ENCODE results near the gene NRIP3. TPM values are rescaled to one million over a fixed set of nuclear protein-coding genes. Genes with fewer than 3 reads are reported as not detected.
A peak's percentile ranks its signal among the peaks of the same experiment; 100 is the strongest.

The NRIP3 gene
- total and polyA plus RNA-seq, 9 of the 15 experiments (the other 6 are each of a cell fraction or from before 2014, with no cell fraction given): 4.4 to 18.7 (median 11.6) TPM

- TF ChIP-seq, protein P1, sequence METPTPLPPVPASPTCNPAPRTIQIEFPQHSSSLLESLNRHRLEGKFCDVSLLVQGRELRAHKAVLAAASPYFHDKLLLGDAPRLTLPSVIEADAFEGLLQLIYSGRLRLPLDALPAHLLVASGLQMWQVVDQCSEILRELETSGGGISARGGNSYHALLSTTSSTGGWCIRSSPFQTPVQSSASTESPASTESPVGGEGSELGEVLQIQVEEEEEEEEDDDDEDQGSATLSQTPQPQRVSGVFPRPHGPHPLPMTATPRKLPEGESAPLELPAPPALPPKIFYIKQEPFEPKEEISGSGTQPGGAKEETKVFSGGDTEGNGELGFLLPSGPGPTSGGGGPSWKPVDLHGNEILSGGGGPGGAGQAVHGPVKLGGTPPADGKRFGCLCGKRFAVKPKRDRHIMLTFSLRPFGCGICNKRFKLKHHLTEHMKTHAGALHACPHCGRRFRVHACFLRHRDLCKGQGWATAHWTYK (CRISPR knock-in tag; IDR thresholded peaks at IDR 0.05): peak; percentile 95
- TF ChIP-seq CHD1 (IDR thresholded peaks at IDR 0.05; ENCODE audit: low read length): peak; percentile 50
- TF ChIP-seq, protein P2, sequence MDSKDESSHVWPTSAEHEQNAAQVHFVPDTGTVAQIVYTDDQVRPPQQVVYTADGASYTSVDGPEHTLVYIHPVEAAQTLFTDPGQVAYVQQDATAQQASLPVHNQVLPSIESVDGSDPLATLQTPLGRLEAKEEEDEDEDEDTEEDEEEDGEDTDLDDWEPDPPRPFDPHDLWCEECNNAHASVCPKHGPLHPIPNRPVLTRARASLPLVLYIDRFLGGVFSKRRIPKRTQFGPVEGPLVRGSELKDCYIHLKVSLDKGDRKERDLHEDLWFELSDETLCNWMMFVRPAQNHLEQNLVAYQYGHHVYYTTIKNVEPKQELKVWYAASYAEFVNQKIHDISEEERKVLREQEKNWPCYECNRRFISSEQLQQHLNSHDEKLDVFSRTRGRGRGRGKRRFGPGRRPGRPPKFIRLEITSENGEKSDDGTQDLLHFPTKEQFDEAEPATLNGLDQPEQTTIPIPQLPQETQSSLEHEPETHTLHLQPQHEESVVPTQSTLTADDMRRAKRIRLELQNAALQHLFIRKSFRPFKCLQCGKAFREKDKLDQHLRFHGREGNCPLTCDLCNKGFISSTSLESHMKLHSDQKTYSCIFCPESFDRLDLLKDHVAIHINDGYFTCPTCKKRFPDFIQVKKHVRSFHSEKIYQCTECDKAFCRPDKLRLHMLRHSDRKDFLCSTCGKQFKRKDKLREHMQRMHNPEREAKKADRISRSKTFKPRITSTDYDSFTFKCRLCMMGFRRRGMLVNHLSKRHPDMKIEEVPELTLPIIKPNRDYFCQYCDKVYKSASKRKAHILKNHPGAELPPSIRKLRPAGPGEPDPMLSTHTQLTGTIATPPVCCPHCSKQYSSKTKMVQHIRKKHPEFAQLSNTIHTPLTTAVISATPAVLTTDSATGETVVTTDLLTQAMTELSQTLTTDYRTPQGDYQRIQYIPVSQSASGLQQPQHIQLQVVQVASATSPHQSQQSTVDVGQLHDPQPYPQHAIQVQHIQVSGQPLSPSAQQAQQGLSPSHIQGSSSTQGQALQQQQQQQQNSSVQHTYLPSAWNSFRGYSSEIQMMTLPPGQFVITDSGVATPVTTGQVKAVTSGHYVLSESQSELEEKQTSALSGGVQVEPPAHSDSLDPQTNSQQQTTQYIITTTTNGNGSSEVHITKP (IDR thresholded peaks at IDR 0.05; ENCODE audit: partially characterized antibody): peak; percentile 93
- TF ChIP-seq HDAC2 (IDR thresholded peaks at IDR 0.05): peak; percentile 96
- TF ChIP-seq, protein P3, sequence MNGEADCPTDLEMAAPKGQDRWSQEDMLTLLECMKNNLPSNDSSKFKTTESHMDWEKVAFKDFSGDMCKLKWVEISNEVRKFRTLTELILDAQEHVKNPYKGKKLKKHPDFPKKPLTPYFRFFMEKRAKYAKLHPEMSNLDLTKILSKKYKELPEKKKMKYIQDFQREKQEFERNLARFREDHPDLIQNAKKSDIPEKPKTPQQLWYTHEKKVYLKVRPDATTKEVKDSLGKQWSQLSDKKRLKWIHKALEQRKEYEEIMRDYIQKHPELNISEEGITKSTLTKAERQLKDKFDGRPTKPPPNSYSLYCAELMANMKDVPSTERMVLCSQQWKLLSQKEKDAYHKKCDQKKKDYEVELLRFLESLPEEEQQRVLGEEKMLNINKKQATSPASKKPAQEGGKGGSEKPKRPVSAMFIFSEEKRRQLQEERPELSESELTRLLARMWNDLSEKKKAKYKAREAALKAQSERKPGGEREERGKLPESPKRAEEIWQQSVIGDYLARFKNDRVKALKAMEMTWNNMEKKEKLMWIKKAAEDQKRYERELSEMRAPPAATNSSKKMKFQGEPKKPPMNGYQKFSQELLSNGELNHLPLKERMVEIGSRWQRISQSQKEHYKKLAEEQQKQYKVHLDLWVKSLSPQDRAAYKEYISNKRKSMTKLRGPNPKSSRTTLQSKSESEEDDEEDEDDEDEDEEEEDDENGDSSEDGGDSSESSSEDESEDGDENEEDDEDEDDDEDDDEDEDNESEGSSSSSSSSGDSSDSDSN (IDR thresholded peaks at IDR 0.05; ENCODE audit: borderline replicate concordance in 1 of 2, low read depth in 2 of 2, low read length in 2 of 2): 0 out of 4 replicates have a peak, but pooled peaks of 1 of the 2 experiments have one; percentile 35
- TF ChIP-seq ZBTB11 (CRISPR knock-in tag; IDR thresholded peaks at IDR 0.05): 0 out of 6 replicates have a peak, but pooled peaks of 1 of the 3 experiments have one; percentile 15
- peak; percentile 96 for TF ChIP-seq FOSL1 (tag; conservative IDR thresholded peaks at IDR 0.05)
- TF ChIP-seq CBFB (CRISPR knock-in tag; IDR thresholded peaks at IDR 0.05): no peak
- no peak for TF ChIP-seq BRF1 (IDR thresholded peaks at IDR 0.05; ENCODE audit: borderline replicate concordance, extremely low read depth, insufficient read length)
- no peak for TF ChIP-seq ZBTB49 (CRISPR knock-in tag; IDR thresholded peaks at IDR 0.05; ENCODE audit: borderline replicate concordance)
Measured at GRCh38 chr11:8988329-8989234, 15.2 kb downstream of the NRIP3 start (continued).

All from K562 (cell line).